GM18951 (cell line): ENCODE data around the gene ZNF581.

ENCODE experiments used
- POLR2A ChIP-seq: IDR thresholded peaks from 4 replicates; pipeline ENCODE4 v1.6.1; 2011; ENCODE audit warnings: mild to moderate bottlenecking; ENCODE audit not compliant: insufficient read length, insufficient read depth; ENCODE audit errors: extremely low read depth
- in situ Hi-C: fragments of 300-500 bp; cut with MboI; formaldehyde crosslinking; loops from one replicate; pipeline ENCODE4 v1.12.0; 2022; ENCODE audit warnings: low sequenced_read_pairs, mixed read lengths, inconsistent platforms; ENCODE audit not compliant: unreplicated experiment

ZNF581 gene

DNA sequence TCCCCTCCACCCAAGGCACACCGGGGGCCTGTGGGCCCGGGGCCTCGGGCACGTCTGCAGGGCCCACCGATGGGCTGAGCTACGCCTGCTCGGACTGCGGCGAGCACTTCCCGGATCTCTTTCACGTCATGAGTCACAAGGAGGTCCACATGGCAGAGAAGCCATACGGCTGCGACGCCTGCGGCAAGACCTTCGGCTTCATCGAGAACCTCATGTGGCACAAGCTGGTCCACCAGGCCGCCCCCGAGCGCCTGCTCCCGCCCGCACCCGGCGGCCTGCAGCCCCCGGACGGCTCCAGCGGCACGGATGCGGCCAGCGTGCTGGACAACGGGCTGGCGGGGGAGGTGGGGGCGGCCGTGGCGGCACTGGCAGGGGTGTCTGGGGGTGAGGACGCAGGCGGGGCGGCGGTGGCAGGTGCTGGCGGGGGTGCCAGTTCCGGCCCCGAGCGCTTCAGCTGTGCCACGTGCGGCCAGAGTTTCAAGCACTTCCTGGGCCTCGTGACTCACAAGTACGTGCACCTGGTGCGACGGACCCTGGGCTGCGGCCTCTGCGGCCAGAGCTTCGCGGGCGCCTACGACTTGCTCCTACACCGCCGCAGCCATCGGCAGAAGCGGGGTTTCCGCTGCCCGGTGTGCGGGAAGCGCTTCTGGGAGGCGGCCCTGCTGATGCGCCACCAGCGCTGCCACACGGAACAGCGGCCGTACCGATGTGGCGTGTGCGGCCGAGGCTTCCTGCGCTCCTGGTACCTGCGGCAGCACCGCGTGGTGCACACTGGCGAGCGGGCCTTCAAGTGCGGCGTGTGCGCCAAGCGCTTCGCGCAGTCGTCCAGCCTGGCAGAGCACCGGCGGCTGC is 27.7 kb upstream of the ZNF581 start:
- no peak for TF ChIP-seq POLR2A
- in situ Hi-C loops, result no loop called here

DNA sequence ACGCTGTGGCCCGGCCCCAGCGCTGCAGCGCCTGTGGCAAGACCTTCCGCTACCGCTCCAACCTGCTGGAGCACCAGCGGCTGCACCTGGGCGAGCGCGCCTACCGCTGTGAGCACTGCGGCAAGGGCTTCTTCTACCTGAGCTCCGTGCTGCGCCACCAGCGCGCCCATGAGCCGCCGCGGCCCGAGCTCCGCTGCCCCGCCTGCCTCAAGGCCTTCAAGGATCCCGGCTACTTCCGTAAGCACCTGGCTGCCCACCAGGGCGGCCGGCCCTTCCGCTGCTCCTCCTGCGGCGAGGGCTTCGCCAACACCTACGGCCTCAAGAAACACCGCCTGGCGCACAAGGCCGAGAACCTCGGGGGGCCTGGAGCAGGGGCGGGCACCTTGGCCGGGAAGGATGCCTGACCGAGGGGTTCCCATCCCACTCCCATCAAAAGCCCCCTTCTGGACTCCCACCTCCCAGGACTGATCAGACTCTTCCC is 27.0 kb upstream of the ZNF581 start:
- in situ Hi-C loops, result no loop called here
- TF ChIP-seq POLR2A, result no peak

- in situ Hi-C loops, result no loop called here
- no peak for TF ChIP-seq POLR2A
Observed at GRCh38 chr19:55617426-55617825, 26.0 kb upstream of the ZNF581 start.

- TF ChIP-seq POLR2A, result no peak
- in situ Hi-C loops, result no loop called here
Observed at GRCh38 chr19:55618426-55618825, 25.0 kb upstream of the ZNF581 start.

DNA sequence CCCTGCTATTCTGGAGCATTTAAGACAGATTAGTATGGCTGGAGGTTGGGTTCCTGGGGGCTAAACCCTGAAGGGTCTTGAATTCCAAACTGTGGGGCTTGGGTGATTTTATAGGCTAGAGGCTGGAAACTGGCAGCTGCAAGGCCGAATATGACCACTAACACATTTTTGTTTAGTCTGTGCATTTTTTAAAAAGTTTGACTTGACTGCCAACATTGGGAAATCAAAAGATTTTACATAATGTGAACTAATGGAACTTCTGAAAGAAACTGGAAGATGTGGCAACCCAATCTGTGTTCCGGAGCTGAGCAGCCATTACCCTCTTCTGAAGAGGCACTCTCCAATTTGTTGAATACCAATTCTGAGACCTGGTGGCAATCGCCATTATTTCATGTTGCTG is 24.2 kb upstream of the ZNF581 start:
- in situ Hi-C loops, result no loop called here
- TF ChIP-seq POLR2A, result no peak

DNA sequence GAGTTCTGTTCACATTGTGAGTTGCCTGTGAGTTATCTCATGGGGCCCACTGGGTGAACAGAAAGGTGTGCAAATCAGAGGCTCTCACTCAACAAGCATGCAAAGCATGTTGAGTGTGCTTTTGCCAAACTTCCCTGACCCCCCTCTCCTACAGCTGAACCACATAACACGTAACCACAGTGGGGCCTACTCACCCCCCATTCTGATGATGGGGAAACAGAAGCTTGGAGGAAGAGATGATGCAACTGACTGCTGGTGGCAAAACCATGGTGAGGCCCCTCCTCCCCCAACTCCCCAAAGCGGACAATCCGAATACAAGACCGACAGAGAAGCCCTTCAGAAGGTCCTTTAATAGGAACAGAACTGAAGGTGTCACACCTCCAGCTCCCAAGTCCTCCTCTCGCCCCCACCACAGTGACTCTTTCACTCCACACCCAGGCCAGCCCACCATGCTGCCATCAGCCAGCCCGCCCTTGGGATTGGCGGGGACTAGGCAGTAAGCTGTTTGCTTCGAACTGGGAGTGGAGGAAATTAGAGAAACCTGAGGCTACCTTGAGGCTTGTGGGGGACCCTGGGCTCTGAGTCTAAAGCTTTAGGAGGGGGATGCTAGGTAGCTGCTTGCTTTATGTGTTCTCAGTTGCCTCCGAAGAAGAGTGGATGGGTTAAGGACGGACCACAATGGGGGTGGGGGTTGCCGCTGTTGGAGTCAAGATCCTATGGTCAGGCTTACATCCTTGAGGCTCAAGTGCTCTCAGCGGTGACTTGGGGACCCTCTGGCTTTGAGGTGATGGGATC is 22.8 kb upstream of the ZNF581 start:
- TF ChIP-seq POLR2A, result no peak

GRCh38 chr19:55621205-55621672 is 22.2 kb upstream of the ZNF581 start:
- in situ Hi-C loops, result no loop called here
- no peak for TF ChIP-seq POLR2A

More for the DNA sequence above, 22.8 kb upstream of the ZNF581 start:
- in situ Hi-C loops, result no loop called here

DNA sequence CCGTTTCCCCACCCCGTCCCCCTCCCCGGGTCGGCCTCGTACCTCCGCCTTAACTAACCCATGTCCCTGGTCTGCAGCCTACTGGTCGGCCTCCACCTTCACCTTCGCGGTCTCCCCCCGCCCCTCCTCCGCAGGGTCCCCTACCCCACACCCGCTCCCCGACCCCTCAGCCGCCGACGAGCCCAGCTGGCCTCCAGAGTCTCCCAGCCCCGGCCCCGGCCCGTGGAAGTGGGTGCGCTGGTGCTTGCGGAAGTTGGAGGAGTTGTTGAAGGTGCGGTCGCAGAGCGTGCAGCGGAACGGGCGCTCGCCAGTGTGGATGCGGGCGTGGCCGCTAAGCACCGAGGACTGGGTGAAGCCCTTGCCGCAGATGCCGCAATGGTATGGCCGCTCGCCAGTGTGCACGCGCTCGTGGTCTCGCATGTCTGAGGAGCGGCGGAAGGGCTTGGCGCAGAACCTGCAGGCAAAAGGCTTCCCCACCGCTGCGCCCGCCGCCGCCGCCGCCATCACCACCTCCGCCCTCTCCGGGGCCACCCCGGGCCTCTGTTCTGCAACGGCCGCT is 21.7 kb upstream of the ZNF581 start:
- in situ Hi-C loops, result no loop called here
- no peak for TF ChIP-seq POLR2A

DNA sequence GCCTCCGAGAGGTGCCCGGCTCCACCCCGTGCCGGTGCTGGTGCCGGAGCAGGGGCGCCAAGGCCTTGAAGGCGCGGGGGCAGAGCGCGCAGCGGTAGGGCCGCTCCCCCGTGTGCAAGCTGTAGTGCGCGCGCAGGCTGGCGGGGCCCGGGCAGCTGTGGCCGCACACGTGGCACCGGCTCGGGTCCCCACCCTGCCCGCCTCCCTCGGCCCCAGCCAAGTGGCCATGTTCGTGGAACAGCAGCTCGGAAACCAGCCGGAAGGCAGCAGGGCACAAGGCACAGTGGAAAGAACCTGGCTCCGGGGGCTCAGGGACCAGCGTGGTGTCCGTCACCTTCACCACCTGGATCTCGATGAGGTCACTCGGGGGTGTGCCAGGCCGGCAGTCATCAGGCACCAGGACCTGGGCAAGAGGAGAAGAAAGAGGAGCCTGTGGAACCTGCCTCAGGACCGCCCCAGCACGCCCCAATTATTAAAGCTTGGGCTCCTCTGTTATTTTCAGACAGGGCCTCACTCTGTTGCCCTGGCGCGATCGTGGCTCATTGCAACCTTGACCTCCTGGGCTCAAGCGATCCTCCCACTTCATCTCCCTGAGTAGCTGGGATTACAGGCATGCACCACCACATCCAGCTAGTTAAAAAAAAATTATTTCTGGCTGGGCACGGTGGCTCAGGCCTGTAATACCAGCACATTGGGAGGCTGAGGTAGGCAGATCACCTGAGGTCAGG is 21.0 kb upstream of the ZNF581 start:
- TF ChIP-seq POLR2A, result no peak
- in situ Hi-C loops, result no loop called here

DNA sequence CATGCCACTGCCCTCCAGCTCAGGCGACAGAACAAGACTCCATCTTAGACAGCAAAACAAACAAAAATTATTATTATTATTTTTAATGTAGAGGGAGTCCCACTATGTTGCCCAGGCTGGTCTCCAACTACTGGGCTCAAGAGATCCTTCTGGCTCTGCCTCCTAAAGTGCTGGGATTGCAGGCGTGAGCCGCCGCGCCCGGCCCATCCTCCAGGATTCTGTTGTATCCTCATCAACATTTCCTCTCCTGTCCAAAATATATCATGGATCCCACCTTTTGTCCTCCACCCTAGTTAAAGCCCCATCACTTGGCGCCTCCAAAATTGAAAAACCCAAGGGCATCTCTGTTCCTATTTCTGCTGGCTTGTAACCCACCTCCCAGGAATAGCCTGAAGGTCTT is 20.3 kb upstream of the ZNF581 start:
- no peak for TF ChIP-seq POLR2A
- in situ Hi-C loops, result no loop called here

DNA sequence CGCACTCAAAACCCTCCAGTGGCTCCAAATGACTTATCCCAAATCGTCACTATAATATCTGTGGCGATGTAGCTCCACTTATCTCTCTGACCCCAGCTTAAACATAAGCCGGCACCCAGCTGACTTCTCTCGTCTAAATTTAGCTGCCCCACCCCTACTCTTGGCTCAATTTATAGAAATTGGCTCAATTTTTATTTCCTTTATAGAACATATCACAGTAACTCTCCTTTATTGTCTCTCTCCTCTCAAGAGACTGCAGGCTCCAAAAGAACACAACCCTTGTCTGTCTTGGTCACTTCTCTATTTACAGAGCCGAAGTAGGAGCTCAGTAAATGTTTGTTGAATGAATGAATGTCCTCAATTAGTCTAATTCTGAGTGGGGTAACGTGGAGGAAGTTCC is 19.9 kb upstream of the ZNF581 start:
- in situ Hi-C loops, result no loop called here

DNA sequence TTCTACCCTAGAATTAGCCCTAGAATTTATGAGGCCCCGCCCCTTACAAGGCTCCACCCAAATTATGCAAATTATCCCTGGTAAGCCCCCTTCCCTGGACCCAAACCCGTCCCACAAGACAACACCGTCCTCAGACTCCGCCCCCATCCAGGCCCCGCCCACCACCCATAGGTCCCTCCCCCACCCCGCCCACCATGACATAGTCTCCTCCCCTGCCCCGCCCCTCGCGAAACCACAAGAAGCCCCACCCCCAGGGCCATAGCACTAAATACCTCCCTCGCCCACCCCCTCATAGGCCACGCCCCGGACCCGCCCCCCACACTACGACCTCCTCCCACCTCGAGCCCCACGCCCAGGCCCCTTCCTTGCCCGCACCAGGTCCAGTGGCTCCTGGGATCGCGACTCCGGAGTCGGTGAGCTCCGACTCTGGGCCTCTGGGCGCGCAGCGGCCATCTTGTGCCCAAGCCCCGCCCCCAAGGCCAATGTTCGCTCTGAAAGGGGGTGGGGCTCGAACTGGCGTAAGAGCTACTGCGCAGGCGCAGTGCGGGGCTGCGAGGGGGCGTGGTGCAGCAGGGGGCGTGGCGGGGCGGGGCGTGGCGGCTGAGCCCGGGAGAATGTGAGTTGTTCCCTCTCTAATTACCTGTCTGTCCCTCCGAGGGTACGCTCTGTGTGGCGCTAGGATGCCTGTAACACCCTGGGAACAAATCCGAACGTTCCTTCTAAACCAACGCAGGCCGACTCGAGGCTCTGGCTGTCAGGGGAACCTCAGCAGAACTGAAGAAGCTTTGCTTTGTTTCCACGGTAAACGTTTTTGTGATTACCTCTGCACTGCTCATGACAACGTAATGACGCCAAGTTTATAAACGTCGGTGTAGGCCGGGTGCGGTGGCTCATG is 19.1 kb upstream of the ZNF581 start, which contains the start of gene ZNF784:
Gene ZNF784, minus strand, starts transcription at position 458 of the 895 bp plus-strand sequence. Its CDS starts 5 bp downstream, at position 453.
- TF ChIP-seq POLR2A, result peak; percentile 83
- in situ Hi-C loops, result no loop called here

More for the DNA sequence above, 19.9 kb upstream of the ZNF581 start:
- no peak for TF ChIP-seq POLR2A
